Spleen (tissue), 7 donors: ENCODE data around the gene ZNF385B.

ENCODE experiments used
- POLR2AphosphoS5 ChIP-seq, 3 donors: sonication (generic); formaldehyde crosslinking; IDR thresholded peaks; one replicate each; pipeline ENCODE4 v1.5.1; 2017; ENCODE audit warnings: antibody characterized with exemption in 3 of 3
- TF ChIP-seq, protein P1 (sequence below), 11 experiments: fragments of 200-600 bp in 7 of 11; fragments of 450-650 bp in 4 of 11; sonication (generic) in 4 of 11; IDR thresholded peaks in 8 of 11; conservative IDR thresholded peaks in 3 of 11; 1 replicate in 7 of 11; 2 replicates in 4 of 11; pipeline versions ENCODE4 v1.4.0 to v1.8.0; 2016 to 2021; ENCODE audit warnings: antibody characterized with exemption in 11 of 11, inconsistent platforms in 4 of 11, mild to moderate bottlenecking in 1 of 11
- donor health status: DM: no; HTN: no; CAD: no; lungs with moderate emphysema.
- donor health status: DM: no; HTN: no; CAD: no.
- donor health status: DM: no; HTN: no; CAD: no.

DNA sequence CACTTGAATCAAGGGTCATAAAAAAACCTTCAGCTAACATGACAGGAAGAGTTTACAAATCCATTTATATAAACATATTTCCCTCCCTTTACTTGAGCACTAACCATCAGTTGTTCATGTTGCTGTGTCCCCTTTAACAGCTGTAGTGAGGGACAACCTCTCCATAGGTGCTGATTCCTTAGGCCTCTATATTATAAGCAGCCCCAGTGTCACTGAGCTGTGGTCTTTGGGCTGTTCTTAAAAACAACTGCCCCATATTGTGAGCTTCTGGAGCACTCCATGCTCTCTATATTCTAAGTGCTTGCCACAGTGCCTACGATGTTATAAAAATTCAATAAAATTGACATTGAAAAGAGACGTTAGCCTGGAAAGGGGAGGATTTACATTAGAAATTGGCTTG is 175.3 kb downstream of the ZNF385B start:
- TF ChIP-seq, protein P1, sequence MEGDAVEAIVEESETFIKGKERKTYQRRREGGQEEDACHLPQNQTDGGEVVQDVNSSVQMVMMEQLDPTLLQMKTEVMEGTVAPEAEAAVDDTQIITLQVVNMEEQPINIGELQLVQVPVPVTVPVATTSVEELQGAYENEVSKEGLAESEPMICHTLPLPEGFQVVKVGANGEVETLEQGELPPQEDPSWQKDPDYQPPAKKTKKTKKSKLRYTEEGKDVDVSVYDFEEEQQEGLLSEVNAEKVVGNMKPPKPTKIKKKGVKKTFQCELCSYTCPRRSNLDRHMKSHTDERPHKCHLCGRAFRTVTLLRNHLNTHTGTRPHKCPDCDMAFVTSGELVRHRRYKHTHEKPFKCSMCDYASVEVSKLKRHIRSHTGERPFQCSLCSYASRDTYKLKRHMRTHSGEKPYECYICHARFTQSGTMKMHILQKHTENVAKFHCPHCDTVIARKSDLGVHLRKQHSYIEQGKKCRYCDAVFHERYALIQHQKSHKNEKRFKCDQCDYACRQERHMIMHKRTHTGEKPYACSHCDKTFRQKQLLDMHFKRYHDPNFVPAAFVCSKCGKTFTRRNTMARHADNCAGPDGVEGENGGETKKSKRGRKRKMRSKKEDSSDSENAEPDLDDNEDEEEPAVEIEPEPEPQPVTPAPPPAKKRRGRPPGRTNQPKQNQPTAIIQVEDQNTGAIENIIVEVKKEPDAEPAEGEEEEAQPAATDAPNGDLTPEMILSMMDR (IDR thresholded peaks at IDR 0.05 in 8 of 11, conservative IDR thresholded peaks at IDR 0.05 in 3 of 11) = no peak
- TF ChIP-seq POLR2AphosphoS5 (IDR thresholded peaks at IDR 0.05) = no peak
